HG03097 (cell line): ENCODE measurements around the gene DNAH10.

Experiments
- ATAC-seq: cut with Tn5 transposase; IDR thresholded peaks from one replicate; pipeline ENCODE4 v1.9.1; 2021; ENCODE audit not compliant: unreplicated experiment, low FRiP score

Gene DNAH10

DNA sequence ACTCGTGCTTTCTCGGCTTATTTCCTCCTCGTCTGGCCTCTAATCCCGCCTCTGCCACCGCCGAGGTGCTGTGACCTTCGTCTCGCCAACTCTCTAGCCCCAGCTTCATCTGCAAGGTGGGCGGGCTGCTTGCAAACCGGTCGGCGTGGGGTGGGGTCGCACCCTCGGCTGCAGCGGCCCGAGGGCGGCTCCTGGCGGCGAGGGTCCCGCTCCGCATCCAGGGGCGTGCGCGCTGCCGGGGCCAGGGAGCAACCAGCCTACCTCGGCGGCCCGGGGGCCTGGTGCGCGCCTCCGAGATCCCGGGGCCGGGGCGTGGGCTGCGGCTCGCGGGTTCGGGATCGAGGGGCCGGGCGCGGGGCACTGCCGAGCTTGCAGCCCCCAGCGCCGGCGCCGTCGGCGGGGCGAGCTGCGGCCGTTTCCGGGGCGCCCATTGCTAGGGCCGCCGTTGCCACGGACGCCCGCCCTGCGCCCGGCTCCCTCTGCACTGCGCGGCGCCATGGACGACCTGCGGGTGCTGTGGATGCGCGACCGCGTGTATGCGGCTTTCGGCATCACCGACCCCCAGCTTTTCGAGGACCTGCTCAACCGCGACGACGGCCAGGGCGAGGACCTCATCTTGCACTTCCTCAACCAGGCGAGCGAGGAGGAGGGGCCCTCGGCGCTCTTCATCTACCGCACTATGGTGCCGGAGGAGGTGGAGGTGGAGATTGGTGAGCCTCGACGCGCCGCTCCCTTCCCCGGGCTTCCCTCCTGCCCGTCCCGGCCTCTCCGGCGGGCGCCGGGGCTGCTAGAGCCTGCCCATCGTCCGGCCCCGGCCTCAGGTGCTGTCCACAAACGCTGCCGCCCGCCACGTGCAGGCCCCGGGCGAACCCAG, at the start of gene DNAH10:
Gene DNAH10, plus strand, starts transcription at position 461 of the 874 bp plus-strand sequence. Its CDS starts 36 bp downstream, at position 497.
- ATAC-seq = no peak

GRCh38 chr12:123712780-123713319, 49.3 kb upstream of the DNAH10 start:
- no peak for ATAC-seq

DNA sequence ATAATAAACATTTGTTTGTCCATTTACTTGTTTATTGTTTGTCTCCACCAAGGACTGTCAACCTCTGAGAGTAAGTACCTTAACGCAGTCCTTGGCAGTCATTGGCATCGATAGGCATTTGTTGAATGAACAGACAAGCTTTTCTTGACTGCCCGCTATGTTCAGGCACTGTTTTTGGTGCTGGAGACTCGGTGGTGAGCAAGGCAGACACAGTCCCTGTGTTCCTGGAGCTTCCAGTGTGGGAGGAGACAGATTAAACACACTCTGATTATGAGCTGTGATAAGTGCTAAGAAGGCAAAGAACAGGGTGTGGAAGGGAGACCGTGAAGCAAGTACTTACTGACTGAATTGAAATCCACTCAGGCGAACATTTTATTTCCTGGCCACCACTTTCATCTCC, 48.7 kb upstream of the DNAH10 start:
- no peak for ATAC-seq

- no peak for ATAC-seq
Observed at GRCh38 chr12:123713823-123714585, 48.1 kb upstream of the DNAH10 start.

DNA sequence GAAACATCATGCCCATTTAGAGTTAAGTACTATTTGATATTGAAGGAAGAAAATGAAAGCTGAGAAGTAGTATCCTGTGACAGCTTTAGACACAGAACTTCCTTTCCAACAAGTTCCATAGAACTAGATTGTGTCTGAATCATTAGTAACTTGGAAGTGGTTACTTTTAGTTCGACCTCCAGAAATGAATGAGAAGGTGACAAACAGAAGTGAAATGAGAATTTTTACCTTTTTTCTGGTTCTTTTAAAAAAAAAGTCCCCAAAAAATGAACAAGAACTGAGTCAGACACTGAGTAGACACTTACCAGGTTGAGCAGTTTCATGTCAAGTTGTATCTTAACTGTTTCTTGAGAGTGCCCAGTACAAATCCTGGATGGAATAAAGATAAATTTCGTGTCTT, 46.9 kb upstream of the DNAH10 start:
- no peak for ATAC-seq

DNA sequence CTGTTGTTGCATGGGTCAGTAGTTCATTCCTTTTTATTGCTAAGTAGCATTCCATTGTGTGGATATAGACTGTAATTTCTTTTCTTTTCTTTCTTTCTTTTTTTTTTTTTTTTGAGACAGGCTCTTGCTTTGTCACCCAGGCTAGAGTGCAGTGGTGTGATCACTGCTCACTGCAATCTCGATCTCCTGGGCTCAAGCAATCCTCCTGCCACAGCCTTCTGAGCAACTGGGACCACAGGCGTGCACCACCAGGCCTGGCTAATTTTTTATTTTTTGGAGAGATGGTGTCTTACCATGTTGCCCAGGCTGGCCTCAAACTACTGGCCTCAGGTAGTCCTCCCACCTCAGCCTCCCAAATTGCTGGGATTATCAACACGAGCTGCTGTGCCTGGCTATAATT, 44.8 kb upstream of the DNAH10 start:
- ATAC-seq = no peak

GRCh38 chr12:123720141-123720814, 41.8 kb upstream of the DNAH10 start:
- ATAC-seq = no peak

GRCh38 chr12:123721245-123721644, 40.9 kb upstream of the DNAH10 start:
- no peak for ATAC-seq

GRCh38 chr12:123723011-123723410, 39.1 kb upstream of the DNAH10 start:
- no peak for ATAC-seq

GRCh38 chr12:123723765-123724164, 38.3 kb upstream of the DNAH10 start:
- no peak for ATAC-seq

DNA sequence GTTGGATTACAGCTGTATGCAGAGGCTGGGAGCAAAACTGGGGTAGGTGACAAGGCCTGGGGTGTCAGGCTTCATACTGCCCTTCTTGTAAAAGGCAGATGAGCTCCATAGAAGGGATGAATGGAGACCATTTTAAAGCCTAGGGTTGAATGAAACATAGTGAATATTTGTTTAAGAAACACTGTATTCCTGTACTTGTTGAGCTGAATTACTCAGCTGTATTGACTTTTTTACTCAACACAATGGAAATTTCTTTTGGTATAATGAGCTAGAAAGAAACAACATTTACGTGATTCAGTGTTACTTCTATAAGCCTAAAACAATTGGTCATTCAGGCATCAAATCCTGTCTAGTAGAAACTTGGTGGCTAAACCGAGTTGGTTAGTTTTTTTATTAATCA, 35.9 kb upstream of the DNAH10 start:
- ATAC-seq = no peak

DNA sequence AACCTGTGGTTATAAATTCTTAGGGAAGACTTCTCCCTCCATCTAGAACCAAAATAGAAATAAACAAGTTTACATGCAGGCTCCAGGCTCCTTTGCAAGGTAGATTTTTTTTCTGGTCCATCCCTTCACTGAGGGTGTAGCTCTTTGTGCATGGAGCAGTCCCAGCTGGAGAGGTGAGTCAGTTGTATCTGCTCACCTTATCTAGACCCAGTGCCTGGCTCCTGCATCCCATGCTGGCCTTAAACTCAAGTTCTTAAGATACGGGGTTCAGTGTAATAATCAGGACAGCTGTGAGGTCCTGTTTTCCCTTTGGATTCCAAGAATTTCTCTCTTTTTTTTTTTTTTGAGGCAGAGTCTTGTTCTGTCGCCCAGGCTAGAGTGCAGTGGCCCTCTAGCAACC, 35.1 kb upstream of the DNAH10 start:
- ATAC-seq = no peak

- ATAC-seq = no peak
Observed at GRCh38 chr12:123727878-123728277, 34.2 kb upstream of the DNAH10 start.

DNA sequence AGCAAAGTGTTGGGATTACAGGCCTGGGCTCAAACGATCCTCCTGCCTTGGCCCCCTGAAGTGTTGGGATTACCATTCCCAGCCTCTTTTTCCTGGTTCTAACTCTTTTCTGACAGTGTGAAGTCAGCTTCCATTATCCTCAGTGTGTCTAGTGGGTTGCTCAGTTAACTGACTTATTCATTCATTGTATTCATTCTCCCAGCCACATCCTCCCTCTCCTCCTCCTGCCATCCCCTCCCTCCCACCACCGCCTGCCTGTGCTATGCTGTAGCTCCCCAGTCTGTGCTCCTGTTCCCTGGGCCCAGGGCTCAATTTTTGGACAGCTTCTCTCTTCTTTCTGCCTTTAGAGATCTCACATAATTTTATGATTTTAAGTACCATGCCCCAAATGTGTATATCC, 30.5 kb upstream of the DNAH10 start:
- ATAC-seq = no peak

DNA sequence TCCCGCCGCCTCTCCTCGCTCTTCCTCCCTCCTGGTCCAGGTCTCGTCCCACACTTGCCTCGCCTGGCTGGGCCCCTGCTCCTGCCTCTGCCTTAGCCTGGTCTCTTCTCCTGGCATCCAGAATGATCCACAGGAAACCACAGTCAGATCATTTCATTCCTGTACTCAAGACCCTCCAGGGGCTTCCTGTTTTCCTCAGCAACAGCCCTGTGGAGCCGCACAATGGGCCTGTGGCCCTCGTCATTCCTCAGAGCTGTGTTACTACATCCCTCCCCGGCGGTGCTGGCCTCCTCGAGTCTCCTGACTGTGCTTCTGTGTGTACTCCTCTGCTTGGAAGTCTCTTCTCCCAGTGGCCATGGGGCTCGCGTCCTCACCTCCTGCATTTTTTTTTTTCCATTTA, 29.9 kb upstream of the DNAH10 start:
- ATAC-seq = no peak

- ATAC-seq = no peak
Observed at GRCh38 chr12:123733229-123733628, 28.9 kb upstream of the DNAH10 start.

DNA sequence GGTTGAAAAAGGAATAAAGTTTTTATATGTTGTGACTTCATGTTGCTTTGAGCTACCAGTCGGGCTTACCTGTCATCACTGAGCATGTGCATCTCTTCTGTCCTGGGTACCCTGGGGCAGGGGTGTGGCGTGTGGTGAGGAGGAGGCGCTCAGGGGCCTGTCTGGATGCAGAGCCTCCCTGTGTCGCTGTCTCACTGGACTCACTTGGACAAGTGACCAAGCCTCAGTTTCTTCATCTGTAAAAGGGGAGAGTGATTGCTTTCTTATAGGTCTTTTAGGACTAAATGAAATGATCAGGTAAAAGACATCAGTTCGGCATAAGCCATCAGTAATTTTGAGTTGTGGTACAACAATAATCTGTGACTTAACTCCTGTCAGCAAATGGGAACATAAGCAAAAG, 27.8 kb upstream of the DNAH10 start:
- ATAC-seq = no peak

DNA sequence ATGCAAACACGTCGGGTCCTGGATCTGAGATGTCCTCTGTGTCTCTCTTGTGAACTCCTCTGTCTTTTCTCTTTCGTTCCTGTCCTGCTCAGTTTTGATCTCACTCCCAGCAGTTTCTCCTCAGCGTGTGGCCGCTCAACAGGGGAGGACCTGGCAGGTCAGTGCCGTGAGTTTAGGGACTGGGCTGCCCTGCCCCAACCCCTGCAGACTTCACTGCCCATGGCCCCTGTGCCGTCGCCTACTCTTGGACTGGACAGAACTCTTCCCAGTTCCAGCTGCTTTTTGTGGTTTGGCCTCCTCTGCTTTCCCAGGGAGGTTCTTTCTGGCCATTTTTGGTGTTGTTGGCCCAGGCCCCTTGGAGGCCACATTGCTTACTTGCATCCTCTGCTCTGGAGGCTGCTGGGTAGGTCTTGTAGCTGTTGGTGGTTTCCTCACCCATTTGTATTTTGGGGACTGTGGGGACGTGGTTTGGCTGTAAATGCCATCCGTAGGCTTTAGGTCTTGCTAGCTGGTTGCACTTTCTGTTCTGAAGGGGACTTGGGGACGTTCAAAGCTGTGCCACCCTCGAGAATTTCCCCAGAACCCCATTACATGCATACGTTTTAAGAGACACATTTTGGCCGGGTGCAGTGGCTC, 20.0 kb upstream of the DNAH10 start:
- no peak for ATAC-seq

DNA sequence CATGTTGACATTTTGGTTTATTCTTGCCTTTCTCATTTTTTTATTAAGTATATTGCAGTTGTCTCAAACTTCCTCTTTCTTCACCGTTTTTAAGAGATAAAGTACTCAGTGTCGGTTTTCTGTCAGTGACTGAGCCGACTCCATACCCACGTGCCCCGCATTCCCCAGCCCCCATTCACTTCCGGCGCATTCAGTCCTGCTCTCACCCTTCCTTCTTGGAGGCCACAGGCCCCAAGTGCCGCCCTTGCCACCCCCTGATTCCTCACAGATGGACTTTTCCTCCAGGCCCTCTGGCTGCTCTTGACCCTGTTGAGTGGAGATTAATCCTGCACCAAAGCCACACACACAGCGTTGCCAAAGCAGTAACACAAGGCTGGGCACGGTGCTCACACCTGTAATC, 19.1 kb upstream of the DNAH10 start:
- no peak for ATAC-seq

- no peak for ATAC-seq
Observed at GRCh38 chr12:123744836-123745235, 17.3 kb upstream of the DNAH10 start.

GRCh38 chr12:123747309-123747708, 14.8 kb upstream of the DNAH10 start:
- ATAC-seq = no peak
